ENCODE results near the gene SMTNL1. TPM values are rescaled to one million over a fixed set of nuclear protein-coding genes. Genes with fewer than 3 reads are reported as not detected.
A peak's percentile ranks its signal among the peaks of the same experiment; 100 is the strongest.

The SMTNL1 gene
- total and polyA plus RNA-seq, 9 of the 15 experiments (the other 6 are each of a cell fraction or from before 2014, with no cell fraction given): not detected

DNA sequence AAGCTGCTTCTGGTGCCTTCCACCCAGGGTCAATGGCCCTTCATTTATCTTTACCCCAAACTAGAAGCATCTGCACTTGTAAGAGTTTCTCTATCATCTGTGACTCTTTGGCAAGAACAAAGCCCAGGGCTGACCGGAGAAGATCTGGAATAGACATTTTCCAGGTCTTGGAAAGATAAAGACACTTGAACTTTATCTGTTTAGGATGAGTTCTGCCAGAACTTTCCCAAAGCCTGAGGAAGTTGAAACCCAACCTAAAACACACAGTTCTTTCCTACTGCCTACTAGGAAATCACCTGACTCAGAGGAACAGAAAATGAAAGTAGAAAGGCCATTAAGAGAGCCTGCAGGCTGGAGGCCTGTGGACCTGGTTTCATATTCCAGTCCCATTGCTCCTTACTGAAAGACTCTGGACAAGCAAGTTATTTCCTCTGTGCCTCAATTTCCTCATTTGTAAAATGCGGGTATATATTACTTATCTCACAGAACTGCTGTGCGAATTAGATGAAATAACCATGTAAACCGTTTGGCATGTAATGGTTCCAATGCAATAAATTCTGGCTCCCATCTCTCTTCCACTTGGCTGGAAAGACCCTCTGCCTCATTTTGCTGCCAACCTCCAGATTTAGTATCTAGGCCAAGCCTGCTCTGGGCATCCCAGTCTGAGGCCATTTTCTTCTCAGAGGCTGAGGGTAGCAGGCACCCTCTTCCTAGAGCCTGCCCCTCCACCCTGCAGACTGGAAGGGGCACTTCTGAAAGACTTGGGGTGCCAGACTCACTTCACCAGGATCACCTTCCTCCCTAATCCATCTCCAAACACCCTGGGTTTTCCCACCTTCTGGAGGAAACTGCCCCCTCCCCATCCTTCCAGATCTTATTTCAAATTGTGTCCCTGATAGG lies 28.9 kb downstream of the SMTNL1 start (continued):
- TF ChIP-seq, protein P1, sequence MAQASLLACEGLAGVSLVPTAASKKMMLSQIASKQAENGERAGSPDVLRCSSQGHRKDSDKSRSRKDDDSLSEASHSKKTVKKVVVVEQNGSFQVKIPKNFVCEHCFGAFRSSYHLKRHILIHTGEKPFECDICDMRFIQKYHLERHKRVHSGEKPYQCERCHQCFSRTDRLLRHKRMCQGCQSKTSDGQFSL (CRISPR knock-in tag; IDR thresholded peaks at IDR 0.05): no peak
- TF ChIP-seq, protein P1 (tag; IDR thresholded peaks at IDR 0.05): peak in 1 of 2 experiments; percentile 54; a peak in 2 of 4 replicates
- no peak for TF ChIP-seq ZNF444 (CRISPR knock-in tag; IDR thresholded peaks at IDR 0.05)
- TF ChIP-seq, protein P2, sequence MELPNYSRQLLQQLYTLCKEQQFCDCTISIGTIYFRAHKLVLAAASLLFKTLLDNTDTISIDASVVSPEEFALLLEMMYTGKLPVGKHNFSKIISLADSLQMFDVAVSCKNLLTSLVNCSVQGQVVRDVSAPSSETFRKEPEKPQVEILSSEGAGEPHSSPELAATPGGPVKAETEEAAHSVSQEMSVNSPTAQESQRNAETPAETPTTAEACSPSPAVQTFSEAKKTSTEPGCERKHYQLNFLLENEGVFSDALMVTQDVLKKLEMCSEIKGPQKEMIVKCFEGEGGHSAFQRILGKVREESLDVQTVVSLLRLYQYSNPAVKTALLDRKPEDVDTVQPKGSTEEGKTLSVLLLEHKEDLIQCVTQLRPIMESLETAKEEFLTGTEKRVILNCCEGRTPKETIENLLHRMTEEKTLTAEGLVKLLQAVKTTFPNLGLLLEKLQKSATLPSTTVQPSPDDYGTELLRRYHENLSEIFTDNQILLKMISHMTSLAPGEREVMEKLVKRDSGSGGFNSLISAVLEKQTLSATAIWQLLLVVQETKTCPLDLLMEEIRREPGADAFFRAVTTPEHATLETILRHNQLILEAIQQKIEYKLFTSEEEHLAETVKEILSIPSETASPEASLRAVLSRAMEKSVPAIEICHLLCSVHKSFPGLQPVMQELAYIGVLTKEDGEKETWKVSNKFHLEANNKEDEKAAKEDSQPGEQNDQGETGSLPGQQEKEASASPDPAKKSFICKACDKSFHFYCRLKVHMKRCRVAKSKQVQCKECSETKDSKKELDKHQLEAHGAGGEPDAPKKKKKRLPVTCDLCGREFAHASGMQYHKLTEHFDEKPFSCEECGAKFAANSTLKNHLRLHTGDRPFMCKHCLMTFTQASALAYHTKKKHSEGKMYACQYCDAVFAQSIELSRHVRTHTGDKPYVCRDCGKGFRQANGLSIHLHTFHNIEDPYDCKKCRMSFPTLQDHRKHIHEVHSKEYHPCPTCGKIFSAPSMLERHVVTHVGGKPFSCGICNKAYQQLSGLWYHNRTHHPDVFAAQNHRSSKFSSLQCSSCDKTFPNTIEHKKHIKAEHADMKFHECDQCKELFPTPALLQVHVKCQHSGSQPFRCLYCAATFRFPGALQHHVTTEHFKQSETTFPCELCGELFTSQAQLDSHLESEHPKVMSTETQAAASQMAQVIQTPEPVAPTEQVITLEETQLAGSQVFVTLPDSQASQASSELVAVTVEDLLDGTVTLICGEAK (IDR thresholded peaks at IDR 0.05): 0 out of 2 replicates have a peak, but pooled peaks have one; percentile 31
- TF ChIP-seq, protein P2 (CRISPR knock-in tag; IDR thresholded peaks at IDR 0.05): no peak
- peak; percentile 67; the same call in 1 of the 2 replicates for TF ChIP-seq RAD51 (IDR thresholded peaks at IDR 0.05; ENCODE audit: borderline replicate concordance, low read depth)
- TF ChIP-seq JUND (IDR thresholded peaks at IDR 0.05; ENCODE audit: borderline replicate concordance, low read depth, low read length): no peak
- 0 out of 3 replicates have a peak, but pooled peaks have one; percentile 6 for TF ChIP-seq JUND (tag; IDR thresholded peaks at IDR 0.05; ENCODE audit: borderline replicate concordance, low read depth, low read length)

Data from K562 (cell line).